G401 (cell line): ENCODE measurements around the gene SLC51A. TPM values are rescaled to one million over a fixed set of nuclear protein-coding genes. Genes with fewer than 3 reads are reported as not detected.
A peak's percentile ranks its signal among the peaks of the same experiment; 100 is the strongest.
"Not testable (repeated sequence)": the region's sequence is repeated elsewhere in the genome, so short reads cannot be mapped to it uniquely, and the experiment has no call there.

Experiments used
- DNase-seq: peaks from one replicate; pipeline ENCODE4 v3.0.0-alpha.2; 2015; ENCODE audit warnings: low spot score
- in situ Hi-C: cut with HindIII; loops from 2 replicates; pipeline ENCODE4 v1.10.0; 2016; ENCODE audit warnings: low sequenced_read_pairs, mixed read lengths
- total RNA-seq: library from RNA; depleted of rRNA; stranded (reverse); fragments of >200 nt; shearing (Covaris generic); gene quantifications from 2 replicates; pipeline ENCODE4 v1.2.3, GENCODE V29; 2014

SLC51A gene
- total RNA-seq, 1 experiment from 2014 or later, result not detected

DNA sequence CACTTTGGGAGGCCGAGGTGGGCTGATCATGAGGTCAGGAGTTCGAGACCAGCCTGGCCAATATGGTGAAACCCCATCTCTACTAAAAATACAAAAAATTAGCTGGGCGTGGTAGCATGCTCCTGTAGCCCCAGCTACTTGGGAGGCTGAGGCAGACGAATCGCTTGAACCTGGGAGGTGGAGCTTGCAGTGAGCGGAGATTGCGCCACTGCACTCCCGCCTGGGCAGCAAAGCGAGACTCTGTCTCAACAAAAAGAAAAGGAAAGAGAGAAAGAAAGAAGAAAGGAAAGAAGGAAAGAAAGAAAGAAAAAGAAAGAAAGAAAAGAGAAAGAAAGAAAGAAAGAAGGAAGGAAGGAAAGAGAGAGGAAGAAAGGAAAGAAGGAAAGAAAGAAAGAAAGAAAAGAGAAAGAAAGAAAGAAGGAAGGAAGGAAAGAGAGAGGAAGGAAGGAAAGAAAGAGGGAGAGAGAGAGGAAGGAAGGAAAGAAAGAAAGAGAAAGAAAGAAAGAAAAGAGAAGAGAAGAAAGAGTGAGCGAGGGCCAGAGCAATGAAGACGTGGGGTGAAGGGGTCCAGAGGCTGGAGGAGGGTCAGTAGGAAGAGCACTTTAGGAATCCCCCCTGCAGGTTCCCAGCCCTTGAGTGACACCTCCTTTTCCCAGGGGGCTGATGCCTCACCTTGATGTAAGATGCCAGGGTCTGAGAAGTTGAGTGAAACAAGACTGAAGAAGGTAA is 6.2 kb upstream of the SLC51A start:
- DNase-seq, in situ Hi-C loops: not testable (repeated sequence)

DNA sequence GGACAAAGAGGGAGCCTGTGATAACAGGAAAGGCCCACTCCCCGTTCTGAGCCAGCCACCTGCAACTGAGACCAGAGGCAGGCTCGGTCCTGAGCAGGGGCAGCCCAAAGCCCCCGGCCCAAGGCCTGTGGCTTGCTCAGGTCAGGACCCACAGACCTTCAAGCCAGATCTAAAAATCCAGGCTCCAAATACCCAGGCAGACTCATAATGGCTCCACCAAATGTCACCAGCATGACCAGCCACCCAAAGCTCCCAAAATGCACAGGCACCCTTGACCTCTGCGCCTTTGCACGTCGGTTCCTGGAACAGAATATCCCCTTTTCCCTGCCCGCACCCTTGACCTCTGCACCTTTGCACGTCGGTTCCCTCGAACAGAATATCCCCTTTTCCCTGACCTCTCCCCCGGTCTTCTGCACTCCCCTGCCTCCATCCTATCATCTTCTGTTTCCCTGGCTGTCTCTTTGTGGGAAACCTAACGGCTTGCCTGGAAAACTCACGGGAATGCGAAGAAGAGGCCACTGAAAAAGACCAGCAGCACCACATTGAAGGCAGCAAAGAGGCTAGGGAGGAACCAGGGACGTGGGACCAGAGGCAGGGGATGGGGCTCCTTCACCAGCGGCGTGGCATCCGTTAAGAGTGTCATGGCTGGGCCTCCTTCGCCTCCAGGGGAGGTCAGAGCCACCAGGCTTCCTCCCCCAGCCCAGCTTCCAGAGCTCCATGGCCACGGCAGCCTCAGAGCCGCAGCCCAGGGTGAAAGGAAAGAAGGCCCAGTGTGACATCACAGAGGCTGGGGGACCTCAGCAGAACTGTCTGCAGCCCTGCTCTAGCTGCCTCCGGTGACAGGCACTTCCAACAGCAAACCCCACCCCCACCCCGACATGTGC is 5.4 kb upstream of the SLC51A start, which contains the start of gene ZDHHC19:
Gene ZDHHC19 (minus strand): TSS at position 728 of the 884 bp plus-strand sequence. CDS start 85 bp downstream, at position 643.
- no peak for DNase-seq
- in situ Hi-C loops, result no loop called here

DNA sequence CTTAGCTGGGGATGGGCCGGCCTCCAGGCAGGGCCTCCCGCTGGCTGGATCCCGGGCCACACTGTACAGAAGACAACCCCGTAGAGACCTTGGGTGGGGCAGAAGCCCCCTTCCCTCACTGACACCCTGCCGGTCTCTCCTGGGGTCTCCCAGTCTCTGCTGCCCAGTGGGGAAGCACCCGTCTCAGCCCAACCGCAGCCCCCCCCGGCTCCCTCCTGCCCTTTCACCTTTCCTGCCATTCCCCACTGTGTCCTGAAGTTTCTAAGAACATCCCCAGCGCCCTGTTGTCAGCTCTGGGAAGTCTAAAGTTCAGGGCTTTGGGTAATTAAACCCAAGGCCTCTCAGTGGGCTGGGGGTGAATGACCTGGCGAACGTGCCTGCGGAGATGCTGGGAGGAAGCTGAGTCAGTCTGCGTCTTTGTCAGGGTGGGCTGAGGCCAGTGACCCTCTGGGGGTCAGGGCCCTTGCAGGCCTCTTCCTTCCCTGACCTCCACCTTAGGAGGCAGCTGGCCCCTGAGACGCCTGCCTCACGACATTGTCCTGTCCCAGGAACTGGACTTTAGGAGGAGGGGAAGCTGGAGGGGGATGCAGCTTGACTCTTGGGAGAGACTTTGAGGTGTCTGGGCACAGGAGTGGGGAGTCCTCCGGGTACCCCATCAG is 1.4 kb upstream of the SLC51A start:
- DNase-seq, result no peak
- in situ Hi-C loops, result no loop called here

DNA sequence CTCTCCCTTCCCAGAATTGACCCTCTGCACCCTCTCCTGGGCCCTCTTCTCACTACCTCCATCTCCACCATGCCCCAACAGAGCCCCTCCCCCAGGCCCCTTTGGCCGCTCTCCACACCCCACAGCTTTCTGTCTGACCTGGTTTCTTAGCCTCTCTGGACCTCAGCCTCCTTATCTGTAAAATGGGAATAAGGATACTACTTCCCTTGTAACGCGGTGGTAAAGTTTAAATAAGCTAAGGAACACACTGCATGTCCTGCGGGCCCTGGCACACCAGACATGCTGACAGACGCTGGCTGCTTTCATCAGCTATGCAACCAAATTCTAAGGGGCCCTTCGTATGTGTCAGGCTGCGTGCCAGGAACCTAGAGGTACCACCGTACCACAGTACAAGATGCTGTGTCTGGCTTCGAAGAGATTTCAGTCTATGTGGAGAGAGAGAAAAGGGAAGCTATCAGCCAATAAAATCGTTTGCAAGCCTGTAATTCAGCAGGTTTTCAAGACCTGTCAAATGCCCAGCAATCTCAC is 777 bp upstream of the SLC51A start:
- in situ Hi-C loops, result no loop called here
- no peak for DNase-seq

DNA sequence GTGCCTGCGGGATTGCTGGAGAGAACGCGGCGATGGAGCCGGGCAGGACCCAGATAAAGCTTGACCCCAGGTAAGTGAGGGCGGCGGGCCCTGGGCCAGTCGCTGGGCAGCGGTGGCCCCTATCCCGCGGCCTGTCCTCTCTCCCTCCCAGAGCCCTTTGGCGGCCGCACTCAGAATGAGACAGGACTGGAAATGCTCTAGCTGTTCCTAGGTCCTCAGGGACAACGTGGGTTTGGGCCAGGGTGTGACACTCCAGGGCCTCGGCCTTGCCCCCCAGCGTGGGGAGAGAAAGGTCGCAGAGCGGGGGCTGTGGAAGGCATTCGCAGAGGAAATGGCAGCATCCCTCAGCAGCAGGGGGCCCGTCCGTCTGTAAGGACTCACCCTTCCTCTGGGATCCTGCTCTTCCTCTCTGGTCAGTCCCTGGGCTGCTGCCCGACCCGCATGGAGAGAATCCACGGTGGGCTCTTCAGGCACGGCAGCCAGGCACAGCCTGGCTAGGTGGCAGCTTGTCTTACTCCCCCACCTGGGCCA is 412 bp downstream of the SLC51A start:
- in situ Hi-C loops, result no loop called here
- no peak for DNase-seq

DNA sequence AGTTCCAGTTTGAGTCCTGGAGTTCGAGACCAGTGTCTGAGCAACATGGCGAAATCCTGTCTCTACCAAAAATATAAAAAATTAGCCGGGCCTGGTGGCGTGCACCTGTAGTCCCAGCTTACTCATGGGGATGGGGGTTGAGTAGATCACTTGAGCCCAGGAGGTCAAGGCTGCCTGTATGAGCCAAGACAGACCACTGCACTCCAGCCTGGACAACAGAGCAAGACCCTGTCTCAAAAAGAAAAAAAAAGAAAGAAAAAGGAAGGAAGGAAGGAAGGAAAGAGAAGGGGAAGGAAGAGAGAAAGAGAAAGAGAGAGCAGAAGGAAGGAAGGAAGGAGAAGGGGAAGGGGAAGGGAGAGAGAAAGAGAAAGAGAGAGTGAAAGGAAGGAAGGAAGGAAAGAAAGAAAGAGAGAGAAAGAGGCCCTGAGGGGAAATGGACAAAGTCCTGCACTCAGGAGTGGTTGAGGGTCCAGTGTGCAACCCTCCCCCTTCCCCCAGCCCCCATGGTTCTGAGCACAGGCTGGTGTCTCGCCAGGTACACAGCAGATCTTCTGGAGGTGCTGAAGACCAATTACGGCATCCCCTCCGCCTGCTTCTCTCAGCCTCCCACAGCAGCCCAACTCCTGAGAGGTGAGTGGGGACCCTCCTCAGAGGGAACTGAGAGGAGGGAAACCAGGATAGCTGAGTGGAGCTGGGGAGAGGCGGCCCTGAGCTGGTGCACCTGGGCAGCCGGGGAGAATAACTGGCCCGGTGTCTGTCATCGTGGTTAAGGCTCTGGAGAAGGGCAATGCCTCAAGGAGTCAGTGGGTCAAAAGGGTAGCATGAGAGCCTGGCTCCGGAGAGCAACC is 1.2 kb downstream of the SLC51A start:
- no peak for DNase-seq
- in situ Hi-C loops, result no loop called here

DNA sequence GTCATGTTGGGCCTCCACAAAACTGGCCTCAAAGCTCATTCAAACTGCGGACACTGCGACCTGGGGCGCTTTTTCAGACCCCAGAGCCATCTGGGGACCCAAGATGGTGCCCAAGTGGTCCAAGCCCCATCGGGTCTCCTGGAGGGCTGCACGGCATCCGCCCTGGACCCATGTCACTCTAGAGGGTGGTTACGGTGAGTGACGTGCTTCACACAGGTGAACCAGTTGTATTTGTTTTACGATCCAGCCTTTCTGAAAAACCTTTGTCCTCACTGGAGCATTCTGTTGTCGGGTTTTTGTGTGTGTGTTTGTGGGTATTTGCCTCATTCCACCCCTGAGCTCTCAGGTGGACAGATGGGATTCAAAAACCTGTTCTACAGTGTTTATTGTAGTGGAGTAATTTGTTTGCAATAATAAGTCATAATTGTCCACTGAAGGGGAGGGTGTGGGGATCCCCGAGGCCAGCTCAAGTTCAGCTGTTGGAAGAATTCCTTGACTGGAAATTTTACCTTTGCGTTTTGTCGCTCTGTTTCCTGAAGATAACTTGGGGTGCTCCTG is 1.9 kb downstream of the SLC51A start:
- DNase-seq, result no peak
- in situ Hi-C loops, result no loop called here

DNA sequence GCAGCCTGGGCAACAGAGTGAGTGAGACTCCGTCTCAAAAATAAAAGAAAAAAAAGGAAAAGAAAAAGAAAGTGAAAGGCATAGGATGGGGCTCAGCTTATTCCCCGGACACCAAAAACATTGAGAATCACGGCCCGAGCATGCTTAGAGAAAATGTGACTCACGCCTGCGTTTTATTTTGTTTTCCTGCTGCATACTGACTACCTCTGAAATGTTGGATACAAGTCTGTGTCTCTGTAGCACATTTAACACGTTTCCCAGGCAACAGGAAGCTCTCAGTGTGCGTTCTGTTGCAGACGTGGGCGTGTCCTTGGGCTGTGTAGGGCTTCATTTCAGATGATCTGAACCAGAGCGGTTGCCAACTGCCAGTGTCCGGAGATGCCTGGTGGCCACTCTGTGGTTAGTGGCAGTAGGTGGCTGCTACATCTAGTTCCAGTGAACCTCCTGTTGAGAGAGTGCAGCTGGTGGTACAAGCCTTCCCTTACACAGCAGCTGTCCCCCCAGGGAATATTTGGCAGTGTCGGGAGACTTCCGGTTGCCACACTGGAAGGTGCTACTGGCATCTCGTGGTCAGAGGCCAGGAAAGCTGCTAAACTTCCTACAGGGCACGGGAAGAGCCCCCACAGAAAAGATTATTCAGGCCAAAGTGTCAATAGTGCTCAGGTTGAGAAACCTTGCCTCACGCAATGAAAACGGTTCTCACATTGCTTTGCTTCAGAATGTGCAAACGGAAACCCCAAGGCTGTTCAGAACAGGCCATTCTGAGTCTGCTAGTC is 3.0 kb downstream of the SLC51A start:
- in situ Hi-C loops, result no loop called here
- DNase-seq, result peak; percentile 88

DNA sequence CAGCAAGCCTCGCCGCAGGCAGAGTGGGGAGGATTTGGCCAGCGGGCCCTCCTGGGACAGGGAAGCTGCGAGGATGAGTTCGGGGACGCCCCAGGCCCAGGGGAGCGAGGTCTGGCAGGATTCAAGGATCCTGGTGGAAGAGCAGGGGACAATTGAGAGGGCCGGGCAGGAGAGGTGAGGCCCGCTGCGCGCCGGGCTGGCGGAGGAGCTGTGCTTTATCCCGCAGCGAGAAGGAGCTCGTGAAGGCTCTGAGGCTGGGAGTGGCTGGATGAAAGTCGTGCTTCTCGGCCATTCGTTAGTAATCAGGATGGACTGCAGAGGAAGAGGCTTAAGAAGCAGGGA is 3.6 kb downstream of the SLC51A start:
- in situ Hi-C loops, result no loop called here

DNA sequence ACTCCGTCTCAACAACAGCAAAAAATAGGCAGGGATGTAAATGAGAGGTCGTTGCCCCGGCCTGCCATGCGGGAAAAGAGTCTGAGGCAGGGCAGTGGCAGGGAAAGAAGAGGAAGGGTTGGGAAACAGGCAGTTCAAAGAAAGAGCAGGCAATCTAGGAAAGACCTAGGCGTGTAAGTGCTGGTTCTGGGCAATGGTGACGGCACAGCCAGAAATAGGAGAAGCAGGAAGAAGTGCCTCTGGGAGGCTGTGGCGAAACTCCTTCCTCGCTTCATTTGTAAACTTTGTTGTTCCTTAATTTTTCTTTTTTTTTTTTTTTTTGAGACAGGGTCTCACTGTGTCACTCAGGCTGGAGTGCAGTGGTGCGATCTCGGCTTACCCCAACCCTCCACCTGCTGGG is 4.3 kb downstream of the SLC51A start:
- in situ Hi-C loops, result no loop called here
- DNase-seq, result no peak

More for the DNA sequence above, 3.6 kb downstream of the SLC51A start:
- no peak for DNase-seq

DNA sequence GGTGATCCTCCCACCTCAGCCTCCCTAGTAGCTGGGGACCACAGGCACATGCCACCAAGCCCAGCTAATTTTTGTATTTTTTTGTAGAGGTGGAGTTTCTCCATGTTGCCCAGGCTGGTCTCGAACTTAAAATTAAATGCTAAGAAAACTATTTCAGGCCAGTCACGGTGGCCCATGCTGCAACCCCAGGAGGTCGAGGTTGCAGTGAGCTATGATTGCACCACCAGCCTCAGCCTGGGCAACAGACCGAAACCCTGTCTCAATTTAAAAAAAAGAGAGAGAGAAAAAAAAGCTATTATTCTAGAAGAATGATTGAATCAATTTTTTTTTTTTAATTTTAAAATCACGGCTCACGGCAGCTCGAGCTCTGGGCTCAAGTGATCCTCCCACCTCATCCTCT is 4.7 kb downstream of the SLC51A start:
- no peak for DNase-seq
- in situ Hi-C loops, result no loop called here

DNA sequence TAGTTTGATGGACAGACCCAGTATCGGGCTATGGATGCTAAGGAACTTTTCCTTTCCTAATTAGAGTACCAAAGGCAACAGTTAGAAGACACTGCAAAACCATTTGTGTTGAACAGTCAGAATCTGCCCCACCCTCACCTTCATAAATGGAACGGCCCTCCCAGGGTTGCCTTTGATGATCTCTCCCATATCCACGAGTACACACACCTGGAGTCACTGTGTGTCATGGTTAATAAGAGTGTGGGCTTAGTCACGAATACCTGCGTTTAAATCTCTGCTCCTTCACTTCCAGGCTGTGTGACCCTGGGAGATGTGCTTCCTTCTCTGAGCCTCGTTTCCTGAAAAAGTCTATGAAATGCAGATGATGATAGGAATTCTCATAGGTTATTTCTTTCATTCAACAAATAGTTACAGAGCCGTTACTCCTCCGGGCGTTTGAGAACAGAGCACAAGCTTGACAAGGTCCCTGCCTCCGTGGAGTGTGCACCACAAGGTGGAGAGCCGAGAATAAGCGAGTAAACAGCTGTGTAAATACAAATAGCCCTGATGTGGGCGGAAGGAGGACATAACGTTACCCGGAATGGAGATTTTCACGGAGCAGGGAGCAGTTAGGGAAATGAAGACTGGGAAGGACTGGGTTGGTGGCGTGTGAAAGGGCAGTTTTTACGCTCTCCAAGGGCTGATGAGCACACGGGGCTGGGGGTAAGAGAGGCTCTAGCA is 6.7 kb downstream of the SLC51A start:
- DNase-seq, result no peak
- in situ Hi-C loops, result no loop called here

DNA sequence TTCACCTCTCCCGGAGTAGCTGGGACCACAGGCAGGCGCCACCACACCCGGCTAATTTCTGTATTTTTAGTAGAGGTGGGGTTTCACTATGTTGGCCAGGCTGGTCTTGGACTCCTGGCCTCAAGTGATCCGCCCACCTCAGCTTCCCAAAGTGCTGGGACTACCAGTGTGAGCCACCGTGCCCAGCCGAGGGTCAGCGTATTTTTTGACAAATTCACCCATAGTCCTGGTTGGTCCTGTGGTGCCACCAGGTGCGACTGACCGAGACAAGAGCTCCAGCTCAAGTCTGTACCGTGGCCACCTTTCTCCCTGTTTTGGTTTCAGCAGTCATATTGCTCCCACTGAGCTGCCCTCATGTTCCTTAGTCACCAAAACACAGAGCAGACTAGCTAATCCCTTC is 8.8 kb downstream of the SLC51A start:
- in situ Hi-C loops, result no loop called here
- no peak for DNase-seq

DNA sequence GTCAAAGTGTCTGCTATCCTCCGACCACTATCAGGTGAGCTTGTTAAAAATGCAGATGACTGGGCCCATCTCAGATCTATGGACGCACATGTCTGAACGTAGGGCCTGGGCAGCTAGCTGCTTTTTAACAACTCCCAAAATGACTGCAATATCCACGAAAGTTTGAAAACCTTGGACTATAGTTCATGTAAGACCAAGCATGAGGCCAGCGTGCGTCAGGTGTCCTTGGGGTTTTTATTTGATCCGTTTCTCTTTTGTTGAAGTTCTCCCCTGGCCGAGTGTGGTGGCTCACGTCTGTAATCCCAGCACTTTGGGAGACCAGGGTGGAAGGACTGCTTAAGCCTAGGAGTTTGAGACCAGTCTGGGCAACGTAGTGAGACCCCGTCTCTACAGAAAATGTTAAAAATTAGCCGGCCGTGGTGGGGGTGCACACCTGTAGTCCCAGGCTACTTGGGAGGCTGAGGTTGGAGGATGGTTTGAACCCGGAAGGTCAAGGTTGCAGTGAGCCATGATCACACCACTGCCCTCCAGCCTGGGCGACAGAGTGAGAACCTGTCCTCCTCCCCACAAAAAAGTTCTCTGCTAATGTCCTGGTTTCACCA is 9.5 kb downstream of the SLC51A start:
- in situ Hi-C loops, result no loop called here
- no peak for DNase-seq

DNA sequence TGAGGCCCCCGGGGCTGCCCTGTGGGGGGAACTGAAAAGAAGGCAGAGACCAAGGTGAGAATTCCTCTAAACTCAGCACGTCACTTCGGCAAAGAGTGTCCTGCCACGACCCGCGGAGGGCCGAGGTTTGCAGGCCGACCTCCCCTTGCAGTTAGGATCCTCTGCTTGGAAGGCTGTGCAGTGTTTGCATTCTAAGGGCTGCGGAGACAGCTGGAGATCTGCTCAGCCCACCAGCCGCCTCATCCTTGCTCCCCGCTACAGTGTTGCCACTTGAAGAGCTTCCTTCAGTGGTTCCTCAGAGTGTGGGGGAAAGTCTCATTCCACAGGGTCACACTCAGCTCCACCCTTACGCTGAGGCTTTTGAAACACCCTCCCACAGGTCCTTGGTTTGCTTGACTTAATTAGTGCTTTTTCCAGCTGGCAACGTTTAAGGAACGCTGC is 10.8 kb downstream of the SLC51A start:
- in situ Hi-C loops, result no loop called here
- DNase-seq, result no peak

DNA sequence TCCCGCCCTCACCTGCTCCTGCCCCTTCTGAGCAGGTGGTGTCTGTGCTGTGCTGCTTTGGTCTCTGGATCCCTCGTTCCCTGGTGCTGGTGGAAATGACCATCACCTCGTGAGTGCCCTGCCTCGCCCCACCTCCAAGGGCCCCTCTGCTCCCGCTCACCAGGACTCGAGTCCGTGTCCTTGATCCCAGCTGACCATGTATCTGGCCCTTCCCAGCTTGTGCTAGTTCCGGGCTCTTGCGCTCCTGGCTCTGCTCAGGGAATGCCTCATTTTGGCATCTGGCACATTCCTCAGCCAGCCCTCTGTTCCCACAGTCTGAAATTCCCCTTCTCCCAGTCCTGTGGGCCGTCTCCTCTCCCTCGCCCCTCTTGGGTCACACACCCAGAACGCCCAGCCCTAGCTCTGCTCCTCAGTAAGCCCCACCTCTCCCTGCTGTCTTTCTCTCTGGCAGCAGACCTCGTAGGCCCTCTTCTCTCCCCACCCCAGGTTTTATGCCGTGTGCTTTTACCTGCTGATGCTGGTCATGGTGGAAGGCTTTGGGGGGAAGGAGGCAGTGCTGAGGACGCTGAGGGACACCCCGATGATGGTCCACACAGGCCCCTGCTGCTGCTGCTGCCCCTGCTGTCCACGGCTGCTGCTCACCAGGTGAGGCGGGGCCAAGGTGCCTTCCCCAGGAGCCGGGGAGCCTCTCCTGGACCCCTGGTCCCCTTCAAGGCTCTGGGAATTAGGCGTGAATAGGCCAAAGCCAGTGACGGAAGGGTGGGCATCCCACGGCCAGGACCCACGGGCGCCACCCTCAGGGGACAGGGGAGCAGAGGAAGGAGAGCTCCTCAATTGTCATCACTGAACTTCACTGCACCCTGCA is 11.5 kb downstream of the SLC51A start:
- peak; percentile 18 for DNase-seq
- in situ Hi-C loops, result no loop called here
